AG09309 (cell line): ENCODE measurements around the gene CORO1A.

Experiments
- DNase-seq: peaks from one replicate; pipeline ENCODE4 v3.0.0-alpha.2; 2010; ENCODE audit warnings: low read depth
- H3K4me3 ChIP-seq: 2 replicates; pipeline ENCODE4 v1.5.1; 2011; ENCODE audit warnings: mild to moderate bottlenecking, low read depth, low read length, moderate library complexity; ENCODE audit not compliant: control insufficient read depth
- TF ChIP-seq, protein P1 (sequence below): IDR thresholded peaks from 2 replicates; pipeline ENCODE4 v1.5.1; 2011; ENCODE audit warnings: mild to moderate bottlenecking, low read depth, low read length, inconsistent platforms; ENCODE audit not compliant: insufficient read depth, control insufficient read depth; ENCODE audit errors: missing control alignments

Gene CORO1A

DNA sequence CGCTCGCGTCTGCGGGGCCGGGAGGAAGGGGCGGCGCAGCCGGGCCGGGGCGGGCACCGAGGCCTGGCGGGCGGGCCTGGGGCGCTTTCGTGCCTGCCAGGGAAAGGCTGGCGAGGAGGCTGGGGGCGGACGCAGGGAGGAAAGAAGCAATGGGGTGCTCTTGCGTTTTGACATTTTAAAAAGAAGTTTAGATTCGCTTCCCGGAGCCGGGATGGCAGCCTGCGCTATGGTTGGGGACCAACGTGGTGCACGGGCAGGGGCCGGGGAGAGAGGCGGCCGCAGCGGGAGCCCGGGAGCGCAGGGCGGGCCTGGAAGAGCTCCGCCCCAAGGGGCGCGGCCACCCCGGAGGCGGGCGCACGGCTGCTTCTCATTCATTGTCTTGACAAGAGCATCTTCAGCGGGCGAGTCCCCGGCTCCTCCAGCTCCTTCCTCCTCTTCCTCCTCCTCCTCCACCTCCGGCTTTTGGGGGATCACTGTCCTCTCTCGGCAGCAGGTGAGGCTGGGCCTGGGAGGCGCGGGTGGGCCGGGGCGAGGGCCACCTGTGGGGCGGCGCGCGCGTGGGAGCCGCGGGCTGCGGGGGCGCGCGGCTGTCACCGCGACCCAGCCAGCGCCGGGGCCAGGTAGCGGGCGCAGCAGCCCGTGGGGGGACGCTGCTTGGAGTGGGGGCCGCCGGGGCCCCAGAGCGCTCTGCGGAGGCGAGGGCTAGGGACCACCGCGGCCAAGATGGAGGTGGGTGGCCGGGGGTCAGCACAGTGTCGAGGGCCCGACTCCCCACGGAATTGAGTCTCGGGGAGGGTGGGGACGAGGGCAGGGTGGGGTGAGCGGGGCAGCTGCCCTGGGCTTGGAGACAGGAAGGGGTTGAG lies at the start of gene CORO1A:
Gene CORO1A (plus strand): TSS at position 370 of the 863 bp plus-strand sequence. CDS start 1,608 bp downstream, outside the sequence.
- peak within 1 kb of the TSS; percentile 47 for H3K4me3 ChIP-seq
- peak; percentile 27 for DNase-seq
- TF ChIP-seq, protein P1, sequence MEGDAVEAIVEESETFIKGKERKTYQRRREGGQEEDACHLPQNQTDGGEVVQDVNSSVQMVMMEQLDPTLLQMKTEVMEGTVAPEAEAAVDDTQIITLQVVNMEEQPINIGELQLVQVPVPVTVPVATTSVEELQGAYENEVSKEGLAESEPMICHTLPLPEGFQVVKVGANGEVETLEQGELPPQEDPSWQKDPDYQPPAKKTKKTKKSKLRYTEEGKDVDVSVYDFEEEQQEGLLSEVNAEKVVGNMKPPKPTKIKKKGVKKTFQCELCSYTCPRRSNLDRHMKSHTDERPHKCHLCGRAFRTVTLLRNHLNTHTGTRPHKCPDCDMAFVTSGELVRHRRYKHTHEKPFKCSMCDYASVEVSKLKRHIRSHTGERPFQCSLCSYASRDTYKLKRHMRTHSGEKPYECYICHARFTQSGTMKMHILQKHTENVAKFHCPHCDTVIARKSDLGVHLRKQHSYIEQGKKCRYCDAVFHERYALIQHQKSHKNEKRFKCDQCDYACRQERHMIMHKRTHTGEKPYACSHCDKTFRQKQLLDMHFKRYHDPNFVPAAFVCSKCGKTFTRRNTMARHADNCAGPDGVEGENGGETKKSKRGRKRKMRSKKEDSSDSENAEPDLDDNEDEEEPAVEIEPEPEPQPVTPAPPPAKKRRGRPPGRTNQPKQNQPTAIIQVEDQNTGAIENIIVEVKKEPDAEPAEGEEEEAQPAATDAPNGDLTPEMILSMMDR, result no peak

DNA sequence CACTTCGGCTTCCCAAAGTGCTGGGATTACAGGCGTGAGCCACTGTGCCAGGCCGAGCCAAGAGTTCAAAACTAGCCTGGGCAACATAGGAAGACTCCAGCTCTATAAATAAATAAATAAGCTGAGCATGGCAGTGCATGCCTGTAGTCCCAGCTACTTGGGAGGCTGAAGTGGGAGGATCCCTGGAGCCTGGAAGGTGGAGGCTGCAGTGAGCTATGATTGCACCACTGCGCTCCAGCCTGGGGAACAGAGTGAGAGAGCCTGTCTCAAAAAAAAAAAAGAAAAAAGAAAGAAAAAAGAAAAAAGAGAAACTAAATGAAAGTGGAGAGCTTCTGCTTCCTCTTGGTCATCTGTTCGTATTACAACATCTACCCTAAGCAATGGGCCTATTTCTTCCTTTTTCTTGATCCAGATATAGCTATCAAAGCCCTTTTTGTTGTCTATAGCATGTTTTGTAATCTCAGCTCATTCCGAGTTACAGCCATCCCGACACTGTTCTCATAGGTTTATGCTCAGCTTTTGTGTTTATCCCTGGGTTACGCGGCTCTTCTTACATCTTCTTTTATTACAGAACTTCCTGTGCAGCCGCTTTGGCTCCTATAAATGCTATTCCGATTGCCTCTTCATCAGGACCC lies 46.3 kb upstream of the CORO1A start:
- no peak overlapping the region for H3K4me3 ChIP-seq
- TF ChIP-seq, protein P1, result no peak
- no peak for DNase-seq

DNA sequence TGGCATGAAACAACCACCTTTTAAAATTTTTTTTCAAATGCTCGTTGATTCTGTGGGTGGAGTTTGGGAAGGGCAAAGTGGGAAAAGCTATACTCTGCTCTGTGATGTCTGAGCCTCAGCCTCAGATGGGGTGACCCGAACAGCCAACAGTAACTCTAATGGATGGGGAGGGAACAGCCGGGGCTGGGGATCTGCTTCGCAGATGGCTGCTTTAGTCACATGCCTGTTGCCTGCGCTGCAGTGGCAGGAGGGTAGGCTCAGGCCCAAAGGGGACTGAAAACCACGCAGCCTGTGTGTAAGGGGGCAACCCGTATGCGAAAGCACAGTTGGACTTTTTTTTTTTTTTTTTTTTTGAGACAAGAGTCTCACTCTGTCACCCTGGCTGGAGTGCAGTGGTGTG lies 45.5 kb upstream of the CORO1A start:
- TF ChIP-seq, protein P1, result no peak
- DNase-seq, result no peak
- no peak overlapping the region for H3K4me3 ChIP-seq

DNA sequence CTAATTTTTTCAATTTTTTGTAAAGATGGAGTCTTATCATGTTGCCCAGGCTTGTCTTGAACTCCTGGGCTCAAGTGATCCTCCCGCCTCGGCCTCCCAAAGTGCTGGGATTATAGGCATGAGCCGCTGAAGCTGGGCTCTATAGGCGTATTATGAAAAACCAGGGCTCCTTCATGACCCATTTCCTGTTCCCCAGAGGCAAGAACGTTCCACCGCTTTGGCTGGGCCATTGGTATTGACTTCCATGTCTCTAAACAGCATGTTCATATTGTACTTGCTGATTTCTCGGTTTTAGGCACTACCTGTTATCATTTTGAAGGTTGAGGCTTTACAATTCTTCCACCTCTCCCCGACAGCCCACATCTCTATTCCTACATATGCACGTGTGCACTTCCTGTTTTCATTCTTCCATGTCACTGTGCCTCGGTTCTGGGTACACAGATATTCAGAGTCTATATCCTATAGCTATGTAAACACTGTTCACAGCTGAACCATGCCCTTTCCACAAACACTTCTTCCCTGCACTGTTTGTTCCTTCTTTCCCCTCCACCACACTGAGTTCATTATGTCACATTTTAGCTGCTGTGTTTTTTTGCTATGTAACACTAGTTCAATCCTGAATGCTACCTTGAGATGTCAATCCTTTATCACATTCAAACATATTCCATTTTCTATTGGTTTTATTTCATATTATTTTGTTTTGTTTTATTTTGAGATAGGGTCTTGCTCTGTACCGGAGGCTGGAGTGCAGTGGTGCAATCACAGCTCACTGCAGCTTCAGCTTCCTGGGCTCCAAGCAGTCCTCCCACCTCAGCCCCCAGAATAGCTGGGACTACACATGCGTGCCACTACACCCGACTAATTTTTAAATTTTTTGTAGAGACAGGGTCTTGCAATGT lies 43.6 kb upstream of the CORO1A start:
- TF ChIP-seq, protein P1, result no peak
- no peak overlapping the region for H3K4me3 ChIP-seq
- DNase-seq, result no peak

DNA sequence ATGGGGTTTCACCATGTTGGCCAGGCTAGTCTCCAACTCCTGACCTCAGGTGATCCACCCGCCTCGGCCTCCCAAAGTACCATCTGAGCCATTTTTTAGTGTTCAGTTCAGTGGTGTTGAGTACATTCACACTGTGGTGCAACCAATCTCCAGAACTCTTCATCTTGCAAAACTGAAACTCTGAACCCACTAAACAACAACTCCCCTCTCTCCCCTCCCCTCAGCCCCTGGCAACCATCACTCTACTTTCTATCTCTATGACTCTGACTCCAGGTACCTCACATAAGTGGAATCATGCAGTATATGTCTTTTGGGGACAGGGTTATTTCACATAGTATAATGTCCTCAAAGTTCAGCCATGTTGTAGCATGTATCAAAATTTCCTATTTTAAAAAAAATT lies 41.7 kb upstream of the CORO1A start:
- TF ChIP-seq, protein P1, result no peak
- DNase-seq, result no peak

DNA sequence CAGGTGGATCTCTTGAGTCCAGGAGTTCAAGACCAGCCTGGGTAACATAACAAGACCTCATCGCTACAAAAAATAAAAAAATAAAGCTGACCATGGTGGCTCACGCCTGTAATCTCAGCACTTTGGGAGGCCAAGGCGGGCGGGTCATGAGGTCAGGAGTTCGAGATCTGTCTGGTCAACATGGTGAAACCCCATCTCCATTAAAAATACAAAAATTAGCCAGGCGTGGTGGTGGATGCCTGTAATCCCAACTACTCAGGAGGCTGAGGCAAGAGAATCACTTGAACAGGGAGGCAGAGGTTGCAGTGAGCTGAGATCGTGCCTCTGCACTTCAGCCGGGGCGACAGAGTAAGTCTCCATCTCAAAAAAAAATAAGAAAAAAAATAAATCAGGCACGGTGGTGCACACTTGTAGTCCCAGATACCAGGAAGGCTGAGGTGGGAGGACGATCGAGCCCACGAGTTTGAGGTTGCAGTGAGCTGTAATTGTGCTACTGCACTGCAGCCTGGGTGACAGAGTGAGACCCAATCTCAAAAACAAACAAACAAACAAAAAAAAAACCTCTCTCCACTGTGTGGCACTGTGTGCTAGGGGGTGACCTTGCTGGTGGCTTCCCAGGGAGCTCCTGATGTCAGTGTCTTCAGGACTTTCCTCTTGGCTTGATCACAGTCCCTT lies 40.6 kb upstream of the CORO1A start:
- H3K4me3 ChIP-seq, result no peak overlapping the region
- TF ChIP-seq, protein P1, result no peak
- no peak for DNase-seq

More for the DNA sequence above, 41.7 kb upstream of the CORO1A start:
- no peak overlapping the region for H3K4me3 ChIP-seq
